GM12872 (cell line): Measurements from ENCODE around the gene TBC1D16.

ENCODE experiments used
- TF ChIP-seq, protein P1 (sequence below): IDR thresholded peaks from 3 replicates; pipeline ENCODE4 v1.5.1; 2011; ENCODE audit warnings: low read depth, mild to moderate bottlenecking, low read length, moderate library complexity; ENCODE audit not compliant: insufficient read depth

Gene TBC1D16

GRCh38 chr17:80009391-80010282 lies 26.0 kb downstream of the TBC1D16 start:
- TF ChIP-seq, protein P1, sequence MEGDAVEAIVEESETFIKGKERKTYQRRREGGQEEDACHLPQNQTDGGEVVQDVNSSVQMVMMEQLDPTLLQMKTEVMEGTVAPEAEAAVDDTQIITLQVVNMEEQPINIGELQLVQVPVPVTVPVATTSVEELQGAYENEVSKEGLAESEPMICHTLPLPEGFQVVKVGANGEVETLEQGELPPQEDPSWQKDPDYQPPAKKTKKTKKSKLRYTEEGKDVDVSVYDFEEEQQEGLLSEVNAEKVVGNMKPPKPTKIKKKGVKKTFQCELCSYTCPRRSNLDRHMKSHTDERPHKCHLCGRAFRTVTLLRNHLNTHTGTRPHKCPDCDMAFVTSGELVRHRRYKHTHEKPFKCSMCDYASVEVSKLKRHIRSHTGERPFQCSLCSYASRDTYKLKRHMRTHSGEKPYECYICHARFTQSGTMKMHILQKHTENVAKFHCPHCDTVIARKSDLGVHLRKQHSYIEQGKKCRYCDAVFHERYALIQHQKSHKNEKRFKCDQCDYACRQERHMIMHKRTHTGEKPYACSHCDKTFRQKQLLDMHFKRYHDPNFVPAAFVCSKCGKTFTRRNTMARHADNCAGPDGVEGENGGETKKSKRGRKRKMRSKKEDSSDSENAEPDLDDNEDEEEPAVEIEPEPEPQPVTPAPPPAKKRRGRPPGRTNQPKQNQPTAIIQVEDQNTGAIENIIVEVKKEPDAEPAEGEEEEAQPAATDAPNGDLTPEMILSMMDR: no peak

GRCh38 chr17:80008848-80009247 lies 26.8 kb downstream of the TBC1D16 start:
- TF ChIP-seq, protein P1: no peak

DNA sequence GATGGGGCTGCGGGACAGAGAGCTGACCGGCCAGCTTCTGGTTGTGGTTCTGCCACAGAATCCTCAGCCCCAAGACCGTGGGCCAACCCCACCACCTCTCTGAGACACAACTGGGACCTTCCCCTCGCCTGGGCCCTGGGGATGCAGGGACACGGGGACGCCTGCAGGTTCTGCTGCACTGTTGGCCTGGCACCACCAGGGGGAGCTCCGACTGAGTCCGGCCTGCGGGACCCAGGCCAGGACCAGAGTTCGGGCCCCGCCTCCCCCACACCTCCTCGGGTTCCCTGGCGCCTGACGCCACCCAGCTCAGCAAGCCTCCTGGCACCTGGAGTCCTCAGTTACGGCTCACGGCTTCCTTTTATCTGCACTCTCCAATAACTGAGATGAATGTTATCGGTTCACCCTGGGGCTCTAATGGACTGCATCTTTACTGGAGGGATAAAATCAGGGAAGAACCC lies 27.3 kb downstream of the TBC1D16 start:
- TF ChIP-seq, protein P1: peak; percentile 97

GRCh38 chr17:80007939-80008338 lies 27.7 kb downstream of the TBC1D16 start:
- TF ChIP-seq, protein P1: no peak

GRCh38 chr17:80006811-80007752 lies 28.6 kb downstream of the TBC1D16 start:
- TF ChIP-seq, protein P1: no peak

DNA sequence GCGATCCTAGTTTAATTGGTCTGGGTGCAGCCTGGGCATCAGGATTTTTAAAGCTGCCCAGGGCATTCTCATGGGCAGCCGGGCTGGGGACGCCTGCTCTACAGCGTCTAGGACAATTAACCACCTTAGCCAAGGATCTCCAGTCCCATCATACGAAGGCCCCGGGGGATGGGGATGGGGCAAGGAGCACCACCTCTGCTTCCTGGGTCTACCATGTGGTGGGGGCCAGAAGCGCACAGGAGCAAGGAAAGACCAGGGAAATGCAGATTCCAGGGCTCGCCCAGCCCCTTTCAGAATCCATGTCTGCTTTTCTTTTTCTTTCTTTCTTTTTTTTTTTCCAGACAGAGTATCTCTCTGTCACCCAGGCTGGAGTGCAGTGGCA lies 29.3 kb downstream of the TBC1D16 start:
- TF ChIP-seq, protein P1: no peak
